Right forelimb (tissue), 1 donor: ENCODE results near the gene HBZ.
"Not testable (repeated sequence)": the region's sequence is repeated elsewhere in the genome, so short reads cannot be mapped to it uniquely, and the experiment has no call there.

Experiments used
- DNase-seq: peaks from one replicate; pipeline ENCODE4 v3.0.0-alpha.2; 2018

Gene HBZ

GRCh38 chr16:138049-138417 lies 14.4 kb upstream of the HBZ start:
- DNase-seq: peak; percentile 68

GRCh38 chr16:140175-140857 lies 12.1 kb upstream of the HBZ start:
- no peak for DNase-seq

DNA sequence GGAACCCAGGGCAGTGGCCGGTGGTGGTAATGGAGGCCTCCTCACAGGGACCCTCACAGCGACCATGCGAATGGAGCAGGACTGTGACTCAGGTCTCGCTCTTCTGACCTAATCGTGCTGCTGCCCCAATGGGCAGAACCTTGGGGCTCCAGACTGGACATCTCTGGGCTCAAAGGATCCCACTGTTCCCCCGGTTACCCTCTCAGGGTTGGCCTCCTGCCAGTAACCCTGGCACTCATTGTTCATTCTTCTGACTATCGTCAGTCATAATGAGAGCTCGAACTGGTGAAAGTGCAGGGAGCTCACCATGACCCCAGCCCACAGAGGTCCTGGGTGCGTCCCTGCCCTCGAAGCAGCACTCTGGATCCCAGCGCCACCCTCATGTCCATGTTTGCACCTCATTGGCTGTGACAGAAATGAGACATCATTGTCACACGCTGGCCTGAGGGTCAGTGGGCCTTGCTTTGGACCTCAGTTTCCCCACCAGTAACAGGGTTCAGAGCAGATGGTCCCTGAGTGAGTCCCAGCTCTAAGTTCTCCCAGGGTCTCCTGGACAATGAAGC lies 10.0 kb upstream of the HBZ start:
- DNase-seq: no peak

- no peak for DNase-seq
Measured at GRCh38 chr16:143047-143446, 9.4 kb upstream of the HBZ start.

DNA sequence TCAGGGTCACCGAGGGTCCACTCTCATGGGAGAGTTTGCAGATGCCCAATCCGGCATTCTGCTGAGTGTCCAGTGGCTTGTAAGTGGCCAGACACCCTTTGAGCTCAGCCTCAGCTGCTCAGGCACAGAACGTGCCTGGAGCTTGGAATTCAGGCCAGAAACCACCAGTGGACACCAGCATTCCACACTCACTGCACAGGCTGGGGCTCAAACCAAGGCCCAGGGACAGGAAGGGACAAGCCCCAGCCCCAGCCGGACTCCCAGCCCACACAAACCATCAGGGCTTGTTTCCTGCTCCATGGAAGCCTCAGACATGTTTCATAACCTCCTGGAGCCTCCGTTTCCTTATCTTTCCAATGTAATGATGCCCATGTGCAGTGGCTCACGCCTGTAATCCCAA lies 9.0 kb upstream of the HBZ start:
- DNase-seq: no peak

- no peak for DNase-seq
Measured at GRCh38 chr16:144797-145252, 7.6 kb upstream of the HBZ start.

GRCh38 chr16:146646-147045 lies 5.8 kb upstream of the HBZ start:
- DNase-seq: no peak

- no peak for DNase-seq
Measured at GRCh38 chr16:149024-149660, 3.3 kb upstream of the HBZ start.

GRCh38 chr16:153129-153521 lies 681 bp downstream of the HBZ start:
- DNase-seq: not testable (repeated sequence)

GRCh38 chr16:153550-154216 lies 1.2 kb downstream of the HBZ start:
- DNase-seq: not testable (repeated sequence)

- DNase-seq: peak; percentile 60
Measured at GRCh38 chr16:154217-155030, 2.0 kb downstream of the HBZ start.

DNA sequence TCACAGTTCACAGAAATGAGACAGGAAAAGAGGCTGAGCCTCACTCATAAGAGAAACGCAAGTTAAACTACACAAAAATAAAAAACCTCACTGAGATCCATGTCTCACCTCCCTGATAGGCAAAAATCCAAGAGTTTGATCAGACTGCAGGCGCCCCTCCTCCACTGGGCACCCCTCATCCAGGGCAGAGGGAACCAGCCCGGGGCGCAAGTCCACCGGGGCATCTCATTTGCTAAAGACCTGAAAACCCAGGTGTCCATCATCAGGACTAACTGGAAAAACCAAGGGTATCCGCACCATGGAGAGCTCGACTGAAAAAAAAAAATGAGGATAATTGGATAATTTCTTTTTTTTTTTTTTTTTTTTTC lies 2.6 kb downstream of the HBZ start:
- DNase-seq: no peak

DNA sequence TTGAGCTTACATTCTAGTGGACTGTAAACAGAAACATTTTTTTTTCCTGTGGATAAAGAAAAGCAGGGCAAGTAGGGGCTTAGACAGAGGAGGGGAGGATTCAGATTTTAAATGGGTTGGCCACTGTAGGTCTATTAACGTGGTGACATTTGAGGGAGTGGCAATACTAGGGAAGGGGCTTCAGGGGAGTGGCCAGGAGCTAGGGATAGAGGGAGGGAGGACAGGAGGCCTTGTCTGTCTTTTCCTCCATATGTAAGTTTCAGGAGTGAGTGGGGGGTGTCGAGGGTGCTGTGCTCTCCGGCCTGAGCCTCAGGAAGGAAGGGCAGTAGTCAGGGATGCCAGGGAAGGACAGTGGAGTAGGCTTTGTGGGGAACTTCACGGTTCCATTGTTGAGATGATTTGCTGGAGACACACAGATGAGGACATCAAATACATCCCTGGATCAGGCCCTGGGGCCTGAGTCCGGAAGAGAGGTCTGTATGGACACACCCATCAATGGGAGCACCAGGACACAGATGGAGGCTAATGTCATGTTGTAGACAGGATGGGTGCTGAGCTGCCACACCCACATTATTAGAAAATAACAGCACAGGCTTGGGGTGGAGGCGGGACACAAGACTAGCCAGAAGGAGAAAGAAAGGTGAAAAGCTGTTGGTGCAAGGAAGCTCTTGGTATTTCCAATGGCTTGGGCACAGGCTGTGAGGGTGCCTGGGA lies 6.8 kb downstream of the HBZ start:
- DNase-seq: no peak

- DNase-seq: not testable (repeated sequence)
Measured at GRCh38 chr16:160242-160641, 7.8 kb downstream of the HBZ start.

- peak; percentile 22 for DNase-seq
Measured at GRCh38 chr16:160691-161190, 8.3 kb downstream of the HBZ start.

DNA sequence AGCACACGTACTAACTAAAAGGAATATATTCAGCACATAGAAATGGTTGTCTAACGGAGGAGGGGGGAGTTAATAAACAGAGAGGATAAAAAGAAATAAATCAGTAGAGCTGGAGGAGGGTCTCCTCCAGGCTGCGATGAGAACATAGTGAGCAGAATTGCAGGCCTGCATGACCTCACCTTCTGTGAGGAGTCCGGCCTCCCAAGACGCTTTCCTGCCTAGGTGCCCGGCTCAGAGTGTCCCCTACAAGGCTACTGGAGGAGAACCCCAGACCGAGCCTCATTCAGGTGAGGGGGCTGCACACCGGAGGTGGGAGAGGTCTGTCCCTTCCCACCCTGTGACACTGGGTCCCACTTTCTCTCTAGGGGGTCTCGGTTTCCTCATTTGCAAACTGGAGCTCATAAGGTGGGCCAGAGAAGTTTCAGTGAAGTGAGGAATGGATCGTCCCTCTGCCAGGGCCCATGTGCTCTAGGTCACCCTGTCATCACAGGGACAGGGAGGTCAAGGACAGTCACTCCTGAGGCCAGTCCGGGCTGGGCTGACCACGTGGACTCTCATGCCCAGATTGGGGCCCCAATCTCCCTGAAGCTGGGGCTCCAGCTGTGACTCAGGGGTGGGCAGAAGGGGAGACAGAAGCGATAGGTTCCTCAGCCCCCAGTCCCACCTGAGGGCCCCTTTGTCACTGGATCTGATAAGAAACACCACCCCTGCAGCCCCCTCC lies 10.0 kb downstream of the HBZ start:
- no peak for DNase-seq

GRCh38 chr16:163139-163538 lies 10.7 kb downstream of the HBZ start:
- DNase-seq: not testable (repeated sequence)

DNA sequence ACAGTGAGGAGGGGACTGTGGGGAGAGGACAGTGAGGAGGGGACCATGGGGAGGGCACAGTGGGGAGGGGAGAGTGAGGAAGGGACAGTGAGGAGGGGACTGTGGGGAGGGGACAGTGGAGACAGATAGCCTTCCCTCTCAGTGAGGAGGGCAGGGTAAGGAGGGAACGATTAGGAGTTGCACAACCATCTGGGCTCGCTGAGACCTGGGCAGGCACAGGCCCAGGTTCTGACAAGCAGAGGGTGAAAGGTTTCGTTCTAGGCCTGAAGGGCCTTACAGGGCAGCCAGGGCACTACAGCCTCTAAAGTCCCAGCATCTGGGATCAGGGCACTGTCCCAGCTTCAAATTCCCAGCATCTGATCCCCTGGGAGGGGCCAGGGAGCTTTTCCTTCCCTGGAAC lies 11.3 kb downstream of the HBZ start:
- not testable (repeated sequence) for DNase-seq

DNA sequence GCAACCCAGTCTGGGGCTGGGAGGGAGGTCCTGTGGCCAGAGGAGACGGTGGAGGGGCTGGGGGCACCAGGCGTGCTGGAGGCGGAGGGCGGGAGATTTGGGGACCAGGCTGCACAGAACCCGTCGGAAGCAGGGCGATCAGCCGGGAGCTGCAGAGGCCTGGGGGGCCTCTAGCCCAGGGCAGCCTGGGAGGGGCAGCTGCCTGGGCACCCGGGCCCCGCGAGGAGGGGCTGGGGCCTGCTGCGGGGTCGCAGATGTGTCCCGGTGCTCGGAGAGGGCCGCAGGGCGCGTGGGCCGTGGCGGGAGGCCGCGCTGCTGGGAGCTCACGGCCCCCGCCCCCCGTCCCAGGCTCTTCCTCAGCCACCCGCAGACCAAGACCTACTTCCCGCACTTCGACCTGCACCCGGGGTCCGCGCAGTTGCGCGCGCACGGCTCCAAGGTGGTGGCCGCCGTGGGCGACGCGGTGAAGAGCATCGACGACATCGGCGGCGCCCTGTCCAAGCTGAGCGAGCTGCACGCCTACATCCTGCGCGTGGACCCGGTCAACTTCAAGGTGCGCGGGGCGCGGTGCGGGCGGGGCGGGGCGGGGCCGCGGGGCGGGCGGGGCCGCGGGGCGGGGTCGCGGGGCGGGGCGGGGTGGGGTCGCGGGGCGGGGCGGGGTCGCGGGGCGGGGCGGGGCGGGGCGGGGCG lies 11.8 kb downstream of the HBZ start:
- not testable (repeated sequence) for DNase-seq

GRCh38 chr16:164827-165538 lies 12.5 kb downstream of the HBZ start:
- no peak for DNase-seq
